Esophagus muscularis mucosa (tissue), 4 donors: ENCODE data around the gene ING1. TPM values are rescaled to one million over a fixed set of nuclear protein-coding genes. Genes with fewer than 3 reads are reported as not detected.

Source experiments
- DNase-seq: peaks from one replicate; pipeline ENCODE4 v3.0.0-alpha.2; 2017; ENCODE audit errors: extremely low spot score
- H3K27ac ChIP-seq, 4 donors: fragments of 200-600 bp; sonication (generic); replicated peaks in 1 of 4; 1 replicate in 3 of 4; 2 replicates in 1 of 4; pipeline ENCODE4 v1.5.1; 2016 to 2019; ENCODE audit warnings: mild to moderate bottlenecking in 1 of 4
- H3K27me3 ChIP-seq, 4 donors: fragments of 200-600 bp; sonication (generic); one replicate each; pipeline versions ENCODE4 v1.5.1 to v1.6.0; 2016 to 2019
- H3K36me3 ChIP-seq, 4 donors: fragments of 200-600 bp; sonication (generic); one replicate each; pipeline ENCODE4 v1.5.1; 2016 to 2019
- H3K4me1 ChIP-seq, 4 donors: fragments of 200-600 bp; sonication (generic); one replicate each; pipeline ENCODE4 v1.5.1; 2016 to 2019
- H3K4me3 ChIP-seq, 4 donors: fragments of 200-600 bp; sonication (generic); 1 replicate in 2 of 4; 2 replicates in 2 of 4; pipeline ENCODE4 v1.5.1; 2016 to 2019; ENCODE audit warnings: mild to moderate bottlenecking in 4 of 4, moderate library complexity in 1 of 4
- H3K9me3 ChIP-seq, 4 donors: fragments of 200-600 bp; sonication (generic); 1 replicate in 3 of 4; 2 replicates in 1 of 4; pipeline ENCODE4 v1.5.1; 2016 to 2019
- EP300 ChIP-seq: sonication (generic); formaldehyde crosslinking; IDR thresholded peaks from one replicate; pipeline ENCODE4 v1.6.1; 2017; ENCODE audit warnings: antibody characterized with exemption
- POLR2A ChIP-seq: fragments of 450-650 bp; IDR thresholded peaks from one replicate; pipeline ENCODE4 v1.6.1; 2017; ENCODE audit warnings: antibody characterized with exemption, moderate library complexity, mild to moderate bottlenecking, low read depth
- POLR2AphosphoS5 ChIP-seq, 2 donors: sonication (generic); formaldehyde crosslinking; IDR thresholded peaks; one replicate each; pipeline ENCODE4 v1.6.1; 2017; ENCODE audit warnings: antibody characterized with exemption in 2 of 2
- WGBS: methylation state at CpG from one replicate; pipeline ENCODE4 v1.1.5; 2018; 5-methylcytosine and 5-hydroxymethylcytosine counted together
- intact Hi-C: fragments of 100-400 bp; cut with DNase I; formaldehyde crosslinking; loops from one replicate; pipeline ENCODE4 v1.15.1; 2023
- total RNA-seq, 4 donors: library from RNA; depleted of rRNA; stranded (reverse); fragments of >200 nt; gene quantifications; one replicate each; pipeline versions ENCODE4 v1.1.0 to v1.2.1, GENCODE V29; 2016
- TF ChIP-seq, protein P1 (sequence below), 3 experiments: fragments of 200-600 bp in 2 of 3; fragments of 450-650 bp in 1 of 3; sonication (generic) in 2 of 3; IDR thresholded peaks; one replicate each; pipeline ENCODE4 v1.5.1; 2017 to 2019; ENCODE audit warnings: antibody characterized with exemption in 3 of 3, mild to moderate bottlenecking in 2 of 3, moderate library complexity in 1 of 3

Gene ING1
- total RNA-seq, 4 donors from 2014 or later: 17.2 to 25.5 (median 23.2) TPM

- 1% methylated on average over 24 of the region's 49 CpGs for WGBS
- no peaks in the 10 kb centered on the region for H3K27me3 ChIP-seq
- peaks cover 0 to 9% (median 8%) of the 10 kb centered on the region in 4 donors for H3K36me3 ChIP-seq
These were observed 1.4 kb downstream of the ING1 start for GRCh38 chr13:110714797-110715394.

GRCh38 chr13:110715395-110716246 lies 2.1 kb downstream of the ING1 start:
- Histone ChIP-seq H3K27ac (peak overlapping the region; percentile 96 to 100 (median 98)), H3K4me3 (peak overlapping the region; percentile 87 to 96 (median 88)), H3K27me3 (no peaks in the 10 kb centered on the region), H3K4me1 (peaks cover 22 to 40% (median 34%) of the 10 kb centered on the region in 4 donors), H3K36me3 (peaks cover 0 to 17% (median 12%) of the 10 kb centered on the region in 4 donors), H3K9me3 (no peaks in the 10 kb centered on the region)
- 2% methylated on average over 27 of the region's 74 CpGs for WGBS
- intact Hi-C loops: loop anchor here (10.0 kb wide), 1 partner anchor 199 kb away; the partner anchor contains the start of gene ANKRD10
- DNase-seq: peak; percentile 99
- TF ChIP-seq EP300 (no peak), POLR2AphosphoS5 (IDR thresholded peaks at IDR 0.05) (peak in 1 of 2 donors; percentile 61), POLR2A (peak; percentile 70)
- TF ChIP-seq, protein P1, sequence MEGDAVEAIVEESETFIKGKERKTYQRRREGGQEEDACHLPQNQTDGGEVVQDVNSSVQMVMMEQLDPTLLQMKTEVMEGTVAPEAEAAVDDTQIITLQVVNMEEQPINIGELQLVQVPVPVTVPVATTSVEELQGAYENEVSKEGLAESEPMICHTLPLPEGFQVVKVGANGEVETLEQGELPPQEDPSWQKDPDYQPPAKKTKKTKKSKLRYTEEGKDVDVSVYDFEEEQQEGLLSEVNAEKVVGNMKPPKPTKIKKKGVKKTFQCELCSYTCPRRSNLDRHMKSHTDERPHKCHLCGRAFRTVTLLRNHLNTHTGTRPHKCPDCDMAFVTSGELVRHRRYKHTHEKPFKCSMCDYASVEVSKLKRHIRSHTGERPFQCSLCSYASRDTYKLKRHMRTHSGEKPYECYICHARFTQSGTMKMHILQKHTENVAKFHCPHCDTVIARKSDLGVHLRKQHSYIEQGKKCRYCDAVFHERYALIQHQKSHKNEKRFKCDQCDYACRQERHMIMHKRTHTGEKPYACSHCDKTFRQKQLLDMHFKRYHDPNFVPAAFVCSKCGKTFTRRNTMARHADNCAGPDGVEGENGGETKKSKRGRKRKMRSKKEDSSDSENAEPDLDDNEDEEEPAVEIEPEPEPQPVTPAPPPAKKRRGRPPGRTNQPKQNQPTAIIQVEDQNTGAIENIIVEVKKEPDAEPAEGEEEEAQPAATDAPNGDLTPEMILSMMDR (IDR thresholded peaks at IDR 0.05): peak in 2 of 3 experiments; percentile 12 to 14

More at GRCh38 chr13:110714797-110715394, 1.4 kb downstream of the ING1 start:
- no peak for TF ChIP-seq EP300
- peak; percentile 100 for TF ChIP-seq POLR2A
- TF ChIP-seq POLR2AphosphoS5 (IDR thresholded peaks at IDR 0.05): peak in 1 of 2 donors; percentile 99
- TF ChIP-seq, protein P1 (IDR thresholded peaks at IDR 0.05): peak in 1 of 3 experiments; percentile 12
- Histone ChIP-seq H3K9me3 (no peaks in the 10 kb centered on the region), H3K27ac (peak overlapping the region; percentile 96 to 100 (median 98)), H3K4me3 (peak overlapping the region; percentile 72 to 96 (median 88)), H3K4me1 (peaks cover 22 to 40% (median 34%) of the 10 kb centered on the region in 4 donors)
- intact Hi-C loops: loop anchor here (10.0 kb wide), 1 partner anchor 200 kb away; the partner anchor contains the start of gene ANKRD10
- DNase-seq: no peak

- no peaks in the 10 kb centered on the region for H3K9me3 ChIP-seq
- H3K4me3 ChIP-seq: peak overlapping the region; percentile 77 to 96 (median 87)
- H3K4me1 ChIP-seq: peaks cover 18 to 35% (median 30%) of the 10 kb centered on the region in 4 donors
- TF ChIP-seq, protein P1 (IDR thresholded peaks at IDR 0.05): no peak
- TF ChIP-seq POLR2A (no peak), EP300 (no peak), POLR2AphosphoS5 (IDR thresholded peaks at IDR 0.05) (no peak)
- no peak for DNase-seq
- WGBS: 0% methylated on average over 11 of the region's 12 CpGs
- peak overlapping the region; percentile 96 to 99 (median 98) for H3K27ac ChIP-seq
- H3K36me3 ChIP-seq: peaks cover 0 to 21% (median 12%) of the 10 kb centered on the region in 4 donors
- H3K27me3 ChIP-seq: no peaks in the 10 kb centered on the region
- intact Hi-C loops: loop anchor here (10.0 kb wide), 1 partner anchor 199 kb away; the partner anchor contains the start of gene ANKRD10
These were observed 2.7 kb downstream of the ING1 start for GRCh38 chr13:110716247-110716515.

- intact Hi-C loops: loop anchor here (10.0 kb wide), 1 partner anchor 196 kb away; the partner anchor contains the start of gene ANKRD10
- Histone ChIP-seq H3K36me3 (peaks cover 0 to 26% (median 12%) of the 10 kb centered on the region in 4 donors), H3K27ac (no peak overlapping the region), H3K27me3 (no peaks in the 10 kb centered on the region), H3K4me1 (peaks cover 13 to 35% (median 29%) of the 10 kb centered on the region in 4 donors), H3K4me3 (no peak overlapping the region), H3K9me3 (no peaks in the 10 kb centered on the region)
- DNase-seq: no peak
- TF ChIP-seq POLR2AphosphoS5 (IDR thresholded peaks at IDR 0.05) (no peak), POLR2A (no peak), EP300 (no peak)
- TF ChIP-seq, protein P1 (IDR thresholded peaks at IDR 0.05): no peak
- 96% methylated on average over 59 of the region's 61 CpGs for WGBS
These were observed 5.7 kb downstream of the ING1 start for GRCh38 chr13:110719036-110719710.
